CD4-positive, alpha-beta T cell treated with Interleukin-6 for 4 hours (primary cell): ENCODE results near the gene NFIX.

Source experiments
- DNase-seq: peaks from one replicate; pipeline ENCODE4 v3.0.0-alpha.2; 2020; ENCODE audit warnings: mixed read lengths

The NFIX gene

DNA sequence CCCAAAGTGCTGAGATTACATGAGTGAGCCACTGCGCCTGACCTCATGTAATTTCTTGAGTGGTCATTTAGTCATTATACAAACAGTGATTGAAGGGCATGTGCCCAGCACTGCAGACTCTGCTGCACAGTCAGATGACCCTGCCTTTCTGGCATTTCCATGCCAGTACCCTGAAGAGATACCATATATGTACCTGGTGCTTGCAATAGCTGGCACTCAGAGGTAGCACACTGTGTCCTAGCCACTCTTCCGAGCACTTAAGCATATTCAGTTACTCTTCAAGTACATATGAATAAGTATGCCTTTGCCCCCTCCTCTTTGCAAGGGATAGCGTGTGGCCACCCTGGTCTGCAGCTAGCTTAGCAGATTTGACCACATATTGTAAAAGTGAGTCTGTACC is 139.4 kb downstream of the NFIX start:
- no peak for DNase-seq

GRCh38 chr19:13135068-13136062 is 140.1 kb downstream of the NFIX start:
- DNase-seq = no peak

GRCh38 chr19:13137290-13137794 is 142.1 kb downstream of the NFIX start:
- no peak for DNase-seq

GRCh38 chr19:13138171-13138915 is 143.1 kb downstream of the NFIX start:
- DNase-seq = no peak

DNA sequence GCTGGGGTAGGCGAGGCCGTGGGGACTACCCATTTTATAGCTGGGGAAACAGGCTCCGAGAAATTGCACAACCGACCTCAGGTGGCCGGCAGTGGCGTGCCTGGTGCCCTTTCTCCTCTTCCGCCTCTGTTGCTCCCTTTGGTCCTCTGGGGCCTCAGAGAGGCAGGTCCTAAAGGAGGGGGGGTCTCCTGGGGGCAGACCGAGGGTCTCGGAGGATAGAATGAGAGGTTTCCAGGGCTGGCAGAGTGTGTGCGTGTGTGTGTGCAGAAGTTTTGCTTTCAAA is 143.6 kb downstream of the NFIX start:
- no peak for DNase-seq

GRCh38 chr19:13139633-13140311 is 144.5 kb downstream of the NFIX start:
- DNase-seq = no peak

DNA sequence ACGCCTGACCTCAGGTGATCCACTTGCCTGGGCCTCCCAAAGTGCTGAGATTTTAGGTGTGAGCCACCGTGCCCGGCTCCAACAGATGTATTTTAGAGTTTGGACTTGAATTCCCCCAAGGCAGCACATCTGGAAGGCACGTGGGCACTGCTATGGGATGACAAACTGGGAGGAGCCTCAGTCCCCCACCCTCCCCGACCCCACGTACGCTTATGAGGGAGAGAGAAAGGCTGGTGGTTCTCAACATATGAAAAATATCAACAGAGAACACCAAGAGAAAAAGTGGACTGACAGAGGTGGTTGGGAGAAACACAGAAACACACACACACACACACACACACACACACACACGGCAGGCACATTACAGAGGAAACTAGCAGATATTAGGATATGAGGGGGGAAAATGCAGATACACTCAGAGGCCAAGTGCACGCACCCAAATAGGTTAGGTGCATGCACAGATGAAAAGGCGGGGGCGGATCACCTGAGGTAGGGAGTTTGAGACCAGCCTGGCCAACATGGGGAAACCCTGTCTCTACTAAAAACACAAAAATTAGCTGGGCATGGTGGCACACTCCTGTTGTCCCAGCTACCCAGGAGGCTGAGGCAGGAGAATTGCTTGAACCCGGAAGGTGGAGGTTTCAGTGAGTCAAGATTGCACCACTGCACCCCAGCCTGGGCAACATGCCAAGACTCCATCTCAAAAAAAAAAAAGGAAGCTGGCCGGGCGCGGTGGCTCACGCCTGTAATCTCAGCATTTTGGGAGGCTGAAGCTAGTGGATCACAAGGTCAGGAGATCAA is 151.7 kb downstream of the NFIX start:
- DNase-seq = no peak
